Fibroblast of mammary gland (primary cell): ENCODE results near the gene ADGRB3.

ENCODE experiments used
- DNase-seq: peaks from one replicate; pipeline ENCODE4 v3.0.0-alpha.2; 2010; ENCODE audit warnings: low read depth
- H3K4me3 ChIP-seq: 2 replicates; pipeline ENCODE4 v1.5.1; 2011; ENCODE audit warnings: low read depth, mild to moderate bottlenecking, low read length, moderate library complexity; ENCODE audit not compliant: control insufficient read depth
- TF ChIP-seq, protein P1 (sequence below): conservative IDR thresholded peaks from 2 replicates; pipeline ENCODE4 v1.5.1; 2011; ENCODE audit warnings: low read depth, low read length, inconsistent platforms; ENCODE audit not compliant: control insufficient read depth, insufficient read depth

Gene ADGRB3

DNA sequence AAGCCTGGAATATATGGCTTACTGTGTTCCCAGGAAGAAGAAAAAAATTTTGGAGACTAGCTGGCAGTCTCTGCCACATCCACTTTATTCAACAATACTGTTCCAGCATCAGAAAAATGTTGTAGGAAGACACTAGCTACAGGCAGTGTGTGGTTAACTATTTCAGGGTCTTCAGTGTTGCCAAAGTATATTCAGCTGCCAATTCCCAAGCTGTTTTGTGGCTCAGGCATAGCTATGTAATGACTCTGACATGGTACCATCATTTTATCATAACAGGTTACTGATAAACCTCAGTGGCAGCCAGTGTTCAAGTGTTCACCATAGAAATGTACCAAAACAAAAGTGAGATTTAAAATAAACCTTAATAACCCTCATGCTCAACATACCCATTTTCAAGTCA lies 503.1 kb downstream of the ADGRB3 start:
- TF ChIP-seq, protein P1, sequence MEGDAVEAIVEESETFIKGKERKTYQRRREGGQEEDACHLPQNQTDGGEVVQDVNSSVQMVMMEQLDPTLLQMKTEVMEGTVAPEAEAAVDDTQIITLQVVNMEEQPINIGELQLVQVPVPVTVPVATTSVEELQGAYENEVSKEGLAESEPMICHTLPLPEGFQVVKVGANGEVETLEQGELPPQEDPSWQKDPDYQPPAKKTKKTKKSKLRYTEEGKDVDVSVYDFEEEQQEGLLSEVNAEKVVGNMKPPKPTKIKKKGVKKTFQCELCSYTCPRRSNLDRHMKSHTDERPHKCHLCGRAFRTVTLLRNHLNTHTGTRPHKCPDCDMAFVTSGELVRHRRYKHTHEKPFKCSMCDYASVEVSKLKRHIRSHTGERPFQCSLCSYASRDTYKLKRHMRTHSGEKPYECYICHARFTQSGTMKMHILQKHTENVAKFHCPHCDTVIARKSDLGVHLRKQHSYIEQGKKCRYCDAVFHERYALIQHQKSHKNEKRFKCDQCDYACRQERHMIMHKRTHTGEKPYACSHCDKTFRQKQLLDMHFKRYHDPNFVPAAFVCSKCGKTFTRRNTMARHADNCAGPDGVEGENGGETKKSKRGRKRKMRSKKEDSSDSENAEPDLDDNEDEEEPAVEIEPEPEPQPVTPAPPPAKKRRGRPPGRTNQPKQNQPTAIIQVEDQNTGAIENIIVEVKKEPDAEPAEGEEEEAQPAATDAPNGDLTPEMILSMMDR, result no peak
- DNase-seq, result no peak
- no peak overlapping the region for H3K4me3 ChIP-seq

DNA sequence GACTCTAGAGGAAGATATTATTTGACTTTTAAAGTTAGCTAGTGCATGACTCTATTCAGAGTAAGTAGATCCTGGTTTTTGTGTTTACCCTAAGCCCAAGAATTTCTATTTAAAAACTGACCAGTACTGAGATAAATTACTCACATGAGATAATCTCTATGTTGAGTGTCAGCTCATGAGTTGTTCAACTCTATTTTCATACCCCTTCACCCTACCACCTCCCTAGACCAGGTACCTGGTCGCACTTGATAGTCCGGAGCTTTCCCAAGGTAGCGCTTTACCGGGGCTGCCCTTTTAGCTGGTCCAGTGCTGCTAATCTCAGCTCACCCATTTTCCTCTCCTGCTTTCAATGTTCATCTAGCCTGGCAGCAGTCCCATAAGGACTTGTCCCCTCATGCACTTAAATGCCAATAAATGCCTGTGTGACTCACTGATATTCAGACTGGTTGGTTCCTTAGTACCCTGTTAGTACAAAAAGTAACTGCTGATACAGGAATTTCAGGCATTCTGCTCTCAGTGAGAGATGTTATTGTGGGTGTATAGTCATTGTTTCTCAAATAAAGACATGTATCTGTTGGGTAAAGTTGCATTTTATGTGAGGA lies 503.9 kb downstream of the ADGRB3 start:
- no peak for DNase-seq
- H3K4me3 ChIP-seq, result no peak overlapping the region
- TF ChIP-seq, protein P1, result no peak

DNA sequence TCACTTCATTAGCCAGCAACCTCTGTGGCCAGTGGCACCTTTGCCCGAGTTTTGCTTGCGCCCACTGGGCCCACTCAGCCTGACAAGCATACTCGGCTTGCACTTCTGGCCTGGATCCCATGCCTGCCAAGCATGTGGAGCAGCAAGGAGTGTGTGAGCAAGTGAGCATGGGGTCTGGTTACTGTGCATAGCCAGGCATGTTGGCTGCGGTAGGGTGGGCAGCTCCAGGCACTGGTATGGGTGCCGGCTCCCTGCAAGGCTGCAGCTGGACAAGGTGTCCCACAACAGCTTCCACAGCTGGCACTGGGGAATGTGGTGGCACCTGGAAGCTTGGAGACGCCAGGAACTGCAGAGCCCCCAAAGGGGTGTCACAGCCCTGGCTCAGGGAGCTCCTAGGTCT lies 510.0 kb downstream of the ADGRB3 start:
- TF ChIP-seq, protein P1, result no peak
- H3K4me3 ChIP-seq, result no peak overlapping the region
- DNase-seq, result no peak

DNA sequence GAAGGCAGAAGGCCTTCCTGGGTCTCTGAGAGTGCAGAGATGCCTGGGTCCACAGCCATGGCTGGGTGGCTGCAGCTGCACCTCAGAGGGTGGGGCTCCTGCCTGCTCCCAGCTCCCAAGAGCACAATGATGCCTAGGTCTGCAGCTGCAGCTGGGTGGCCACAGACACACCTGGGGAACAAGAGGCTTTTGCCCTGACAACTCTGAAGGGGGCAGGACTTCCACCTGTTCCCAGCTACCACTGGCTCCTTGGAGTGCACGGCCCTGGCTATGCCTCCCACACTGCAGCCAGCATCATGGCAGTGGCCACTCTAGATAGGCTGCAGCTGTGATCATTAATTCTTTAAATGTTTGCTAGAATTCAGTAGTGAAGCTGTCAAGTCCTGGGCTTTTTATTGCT lies 511.3 kb downstream of the ADGRB3 start:
- no peak overlapping the region for H3K4me3 ChIP-seq
- DNase-seq, result no peak
- TF ChIP-seq, protein P1, result no peak

DNA sequence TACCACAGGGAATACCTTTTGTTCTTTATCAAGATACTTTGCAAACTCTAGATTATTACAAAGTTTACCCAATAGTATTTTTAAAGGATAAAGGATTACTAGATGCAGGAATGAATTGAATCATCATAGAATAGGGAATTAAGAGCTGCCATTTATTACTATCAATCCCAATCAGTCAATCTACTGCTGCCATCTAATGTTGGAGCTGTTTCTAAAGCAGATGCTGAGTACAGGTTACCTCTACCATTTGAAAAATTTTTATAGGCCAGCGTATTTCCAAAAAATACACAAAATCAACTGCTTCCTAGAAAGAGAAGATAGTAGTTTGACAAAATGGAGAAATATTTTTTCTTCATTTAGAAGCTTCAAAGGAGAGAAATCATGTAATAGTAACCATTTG lies 520.4 kb downstream of the ADGRB3 start:
- DNase-seq, result no peak
- no peak overlapping the region for H3K4me3 ChIP-seq
- TF ChIP-seq, protein P1, result no peak

DNA sequence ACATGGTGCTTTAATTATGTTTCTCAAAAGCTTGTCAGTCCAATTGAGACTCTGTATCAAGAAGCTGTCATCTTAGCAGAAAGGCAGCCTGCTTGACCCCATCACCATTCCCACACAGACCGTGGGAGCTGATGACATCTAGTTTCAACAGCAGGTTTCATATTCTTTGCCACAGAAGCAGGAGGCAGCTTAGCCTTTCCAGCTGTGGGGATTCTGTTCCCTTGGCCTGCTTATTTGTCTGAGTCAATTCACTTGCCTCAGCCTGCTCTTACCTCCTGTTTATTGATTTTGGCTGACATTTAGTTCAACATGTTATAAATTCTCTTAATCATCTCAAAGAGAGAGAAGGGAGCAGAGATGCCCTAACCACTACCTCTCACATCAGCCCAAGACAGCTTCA lies 527.7 kb downstream of the ADGRB3 start:
- H3K4me3 ChIP-seq, result no peak overlapping the region
- TF ChIP-seq, protein P1, result no peak
- peak; percentile 1 for DNase-seq

DNA sequence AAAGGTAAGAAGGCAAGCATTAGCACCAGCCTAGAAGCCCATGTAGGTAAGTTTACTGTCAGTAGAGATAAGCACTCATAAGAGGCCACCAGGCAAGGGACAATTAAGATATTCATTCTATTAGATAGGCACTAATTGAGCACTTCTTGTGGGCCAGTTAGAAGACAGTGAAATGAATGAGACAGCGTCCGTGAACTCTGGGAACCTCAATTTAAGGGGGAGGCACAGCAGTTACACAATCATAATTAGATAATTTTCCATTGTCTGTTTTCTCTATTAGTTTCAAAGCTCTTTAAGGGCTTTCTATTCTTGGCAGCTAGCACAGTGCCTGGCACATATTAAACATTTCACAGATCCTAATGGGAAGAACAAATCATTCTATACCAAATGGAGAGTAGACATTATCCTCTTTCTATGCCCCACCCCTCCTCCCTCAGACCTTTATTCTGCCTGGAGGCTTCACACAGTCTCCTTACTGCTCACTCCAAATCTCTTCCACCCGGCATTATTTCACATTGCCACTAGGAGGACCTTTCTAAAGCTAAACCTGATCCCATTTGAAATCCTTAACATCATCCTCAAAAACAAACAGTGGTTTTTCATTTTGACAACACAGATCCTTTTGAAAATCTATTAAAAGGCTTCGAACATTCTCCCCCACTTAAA lies 529.6 kb downstream of the ADGRB3 start:
- DNase-seq, result no peak
- TF ChIP-seq, protein P1, result no peak
- no peak overlapping the region for H3K4me3 ChIP-seq
